SU-DHL-6 (cell line): ENCODE results near the gene MFAP3L.

ENCODE experiments used
- CTCF ChIP-seq: fragments of 200-600 bp; sonication (generic); IDR thresholded peaks from one replicate; pipeline ENCODE4 v1.5.1; 2017; ENCODE audit warnings: antibody characterized with exemption, mild to moderate bottlenecking, low read length, moderate library complexity; ENCODE audit not compliant: insufficient read depth, poor library complexity, severe bottlenecking
- EZH2phosphoT487 ChIP-seq: fragments of 200-600 bp; sonication (generic), shearing (Covaris generic); conservative IDR thresholded peaks from 2 replicates; pipeline ENCODE4 v1.6.1; 2018; ENCODE audit warnings: mild to moderate bottlenecking, antibody characterized with exemption, low read length, moderate library complexity, mixed read lengths

- TF ChIP-seq CTCF: no peak
- no peak for TF ChIP-seq EZH2phosphoT487
These were observed 54.7 kb downstream of the MFAP3L start for GRCh38 chr4:169971456-169972015.
